Adrenal gland (tissue), 5 donors: Measurements from ENCODE around the gene IRF4.

ENCODE experiments used
- POLR2A ChIP-seq, 2 donors: fragments of 450-650 bp; IDR thresholded peaks; one replicate each; pipeline ENCODE4 v1.6.1; 2017; ENCODE audit warnings: antibody characterized with exemption in 2 of 2, mild to moderate bottlenecking in 2 of 2, moderate library complexity in 1 of 2
- TF ChIP-seq, protein P1 (sequence below), 6 experiments: fragments of 450-650 bp in 4 of 6; fragments of 200-600 bp in 2 of 6; sonication (generic) in 1 of 6; IDR thresholded peaks; 1 replicate in 5 of 6; 2 replicates in 1 of 6; pipeline versions ENCODE4 v1.5.1 to v1.8.0; 2016 to 2021; ENCODE audit warnings: antibody characterized with exemption in 6 of 6, mild to moderate bottlenecking in 2 of 6, moderate library complexity in 1 of 6
- donor health status: DM: no; HTN: no; CAD: no.

DNA sequence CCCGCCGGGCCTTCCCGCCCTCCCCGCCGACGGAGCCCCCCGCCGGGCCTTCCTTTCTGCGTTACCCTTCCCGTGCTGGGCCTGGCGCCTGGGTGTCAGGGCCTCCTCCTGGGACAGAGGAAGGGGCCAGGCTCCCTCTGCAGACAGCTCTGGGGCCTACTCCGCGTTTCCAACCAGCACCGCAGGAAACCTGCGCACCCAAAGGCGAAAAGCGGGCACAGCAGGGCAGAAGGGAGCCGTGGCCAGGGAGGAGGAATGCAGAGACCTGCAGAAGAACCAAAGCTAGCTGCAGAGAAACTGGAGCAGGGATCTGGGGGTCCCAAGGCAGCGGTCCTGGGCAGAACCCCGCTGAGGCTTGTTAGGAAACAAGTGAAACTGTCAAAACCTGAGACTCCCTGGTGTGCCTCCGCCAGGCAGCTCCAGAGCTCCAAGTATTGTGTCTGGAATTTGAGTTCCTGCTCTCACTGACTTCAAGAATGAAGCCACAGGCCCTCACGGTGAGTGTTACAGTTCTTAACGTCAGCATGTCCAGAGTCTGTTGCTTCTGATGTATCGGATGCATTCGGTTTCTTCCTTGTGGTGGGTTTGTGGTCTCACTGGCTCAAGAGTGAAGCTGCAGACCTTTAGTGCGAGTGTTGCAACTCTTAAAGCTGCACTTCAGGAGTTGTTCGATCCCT, 33.3 kb downstream of the IRF4 start:
- no peak for TF ChIP-seq POLR2A (IDR thresholded peaks at IDR 0.05)
- TF ChIP-seq, protein P1, sequence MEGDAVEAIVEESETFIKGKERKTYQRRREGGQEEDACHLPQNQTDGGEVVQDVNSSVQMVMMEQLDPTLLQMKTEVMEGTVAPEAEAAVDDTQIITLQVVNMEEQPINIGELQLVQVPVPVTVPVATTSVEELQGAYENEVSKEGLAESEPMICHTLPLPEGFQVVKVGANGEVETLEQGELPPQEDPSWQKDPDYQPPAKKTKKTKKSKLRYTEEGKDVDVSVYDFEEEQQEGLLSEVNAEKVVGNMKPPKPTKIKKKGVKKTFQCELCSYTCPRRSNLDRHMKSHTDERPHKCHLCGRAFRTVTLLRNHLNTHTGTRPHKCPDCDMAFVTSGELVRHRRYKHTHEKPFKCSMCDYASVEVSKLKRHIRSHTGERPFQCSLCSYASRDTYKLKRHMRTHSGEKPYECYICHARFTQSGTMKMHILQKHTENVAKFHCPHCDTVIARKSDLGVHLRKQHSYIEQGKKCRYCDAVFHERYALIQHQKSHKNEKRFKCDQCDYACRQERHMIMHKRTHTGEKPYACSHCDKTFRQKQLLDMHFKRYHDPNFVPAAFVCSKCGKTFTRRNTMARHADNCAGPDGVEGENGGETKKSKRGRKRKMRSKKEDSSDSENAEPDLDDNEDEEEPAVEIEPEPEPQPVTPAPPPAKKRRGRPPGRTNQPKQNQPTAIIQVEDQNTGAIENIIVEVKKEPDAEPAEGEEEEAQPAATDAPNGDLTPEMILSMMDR (IDR thresholded peaks at IDR 0.05): no peak
